ENCODE measurements around the gene ADAMTS1. TPM values are rescaled to one million over a fixed set of nuclear protein-coding genes. Genes with fewer than 3 reads are reported as not detected.

The ADAMTS1 gene
- total RNA-seq, 2 experiments from 2014 or later: not detected

DNA sequence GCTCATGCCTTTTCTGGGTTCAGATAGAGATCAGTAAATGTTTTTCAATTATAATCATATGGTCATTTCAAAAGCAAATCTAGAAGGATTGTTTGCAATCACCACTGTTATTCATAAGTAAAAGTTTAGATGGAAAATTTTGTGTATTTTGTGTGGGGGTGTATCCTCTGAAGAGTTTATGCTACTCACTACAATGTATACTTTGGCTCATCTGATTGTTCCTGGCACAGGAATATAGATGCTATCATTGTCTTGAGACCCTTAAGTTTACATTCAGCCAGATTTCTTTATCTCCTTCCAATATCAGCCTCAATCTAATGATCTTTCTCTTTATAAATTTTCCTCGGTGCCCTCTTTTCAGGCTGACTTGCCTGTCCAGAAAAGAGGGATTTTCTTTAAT is 33.0 kb downstream of the ADAMTS1 start:
- no peaks in the 10 kb centered on the region for H3K4me1 ChIP-seq (ENCODE audit: insufficient read depth, low read length, poor library complexity, severe bottlenecking)
- H3K27ac ChIP-seq (ENCODE audit: low read depth, low read length, poor library complexity, severe bottlenecking): no peak overlapping the region
- CTCF ChIA-PET (ENCODE audit: unreplicated experiment): no interaction called here
- TF ChIP-seq EZH2phosphoT487 (IDR thresholded peaks at IDR 0.05; ENCODE audit: borderline replicate concordance, low read depth, low read length): no peak
- TF ChIP-seq, protein P1, sequence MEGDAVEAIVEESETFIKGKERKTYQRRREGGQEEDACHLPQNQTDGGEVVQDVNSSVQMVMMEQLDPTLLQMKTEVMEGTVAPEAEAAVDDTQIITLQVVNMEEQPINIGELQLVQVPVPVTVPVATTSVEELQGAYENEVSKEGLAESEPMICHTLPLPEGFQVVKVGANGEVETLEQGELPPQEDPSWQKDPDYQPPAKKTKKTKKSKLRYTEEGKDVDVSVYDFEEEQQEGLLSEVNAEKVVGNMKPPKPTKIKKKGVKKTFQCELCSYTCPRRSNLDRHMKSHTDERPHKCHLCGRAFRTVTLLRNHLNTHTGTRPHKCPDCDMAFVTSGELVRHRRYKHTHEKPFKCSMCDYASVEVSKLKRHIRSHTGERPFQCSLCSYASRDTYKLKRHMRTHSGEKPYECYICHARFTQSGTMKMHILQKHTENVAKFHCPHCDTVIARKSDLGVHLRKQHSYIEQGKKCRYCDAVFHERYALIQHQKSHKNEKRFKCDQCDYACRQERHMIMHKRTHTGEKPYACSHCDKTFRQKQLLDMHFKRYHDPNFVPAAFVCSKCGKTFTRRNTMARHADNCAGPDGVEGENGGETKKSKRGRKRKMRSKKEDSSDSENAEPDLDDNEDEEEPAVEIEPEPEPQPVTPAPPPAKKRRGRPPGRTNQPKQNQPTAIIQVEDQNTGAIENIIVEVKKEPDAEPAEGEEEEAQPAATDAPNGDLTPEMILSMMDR (conservative IDR thresholded peaks at IDR 0.05; ENCODE audit: low read length): no peak
- no peak overlapping the region for H3K4me3 ChIP-seq (ENCODE audit: low read depth, low read length, poor library complexity, severe bottlenecking)
- no peaks in the 10 kb centered on the region for H3K36me3 ChIP-seq (ENCODE audit: insufficient read depth, low read length)
- H3K4me2 ChIP-seq (ENCODE audit: low read length): no peak overlapping the region
- no peak overlapping the region for H2AFZ ChIP-seq (ENCODE audit: low read length)
- H4K20me1 ChIP-seq (ENCODE audit: insufficient read depth, low read length): no peaks in the 10 kb centered on the region
- no TSS peak for BruUV-seq (replicated peaks)
- DNase-seq (ENCODE audit: low spot score): no peak
- POLR2A ChIA-PET: no interaction called here
- no peaks in the 10 kb centered on the region for H3K9me2 ChIP-seq (ENCODE audit: insufficient read depth, low read length)
- intact Hi-C loops (cut with micrococcal nuclease; ENCODE audit: unreplicated experiment): no loop called here
- no peaks in the 10 kb centered on the region for H3K9me3 ChIP-seq (ENCODE audit: low read length)
- H3K79me2 ChIP-seq (ENCODE audit: insufficient read depth, low read depth, low read length): no peaks in the 10 kb centered on the region

DNA sequence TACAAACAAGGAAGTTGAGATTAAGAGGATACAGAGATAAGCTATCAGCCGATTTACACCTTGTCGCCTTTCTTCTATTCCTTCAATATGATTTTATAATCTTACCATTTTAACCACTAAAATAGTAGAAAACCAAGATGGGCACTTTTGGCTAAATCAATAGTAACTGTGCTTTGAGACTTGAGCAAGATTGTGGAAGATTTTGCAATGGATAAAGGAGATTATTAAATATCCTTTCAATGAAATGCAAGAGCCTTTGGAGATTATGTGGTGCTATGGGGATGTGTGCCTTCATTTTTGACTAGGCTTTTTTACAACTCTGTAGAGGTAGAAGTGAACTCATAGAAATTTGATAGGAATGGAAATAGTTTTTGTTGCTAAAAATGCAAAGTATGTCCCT is 33.7 kb downstream of the ADAMTS1 start:
- no peak overlapping the region for H3K27ac ChIP-seq (ENCODE audit: low read depth, low read length, poor library complexity, severe bottlenecking)
- no peaks in the 10 kb centered on the region for H3K9me2 ChIP-seq (ENCODE audit: insufficient read depth, low read length)
- H2AFZ ChIP-seq (ENCODE audit: low read length): no peak overlapping the region
- intact Hi-C loops (cut with micrococcal nuclease; ENCODE audit: unreplicated experiment): no loop called here
- H3K9me3 ChIP-seq (ENCODE audit: low read length): no peaks in the 10 kb centered on the region
- no peaks in the 10 kb centered on the region for H3K4me1 ChIP-seq (ENCODE audit: insufficient read depth, low read length, poor library complexity, severe bottlenecking)
- H3K4me2 ChIP-seq (ENCODE audit: low read length): no peak overlapping the region
- no peaks in the 10 kb centered on the region for H4K20me1 ChIP-seq (ENCODE audit: insufficient read depth, low read length)
- no peak for DNase-seq (ENCODE audit: low spot score)
- no peak for TF ChIP-seq EZH2phosphoT487 (IDR thresholded peaks at IDR 0.05; ENCODE audit: borderline replicate concordance, low read depth, low read length)
- TF ChIP-seq, protein P1 (conservative IDR thresholded peaks at IDR 0.05; ENCODE audit: low read length): no peak
- no peaks in the 10 kb centered on the region for H3K36me3 ChIP-seq (ENCODE audit: insufficient read depth, low read length)
- H3K4me3 ChIP-seq (ENCODE audit: low read depth, low read length, poor library complexity, severe bottlenecking): no peak overlapping the region
- no TSS peak for BruUV-seq (replicated peaks)
- CTCF ChIA-PET (ENCODE audit: unreplicated experiment): no interaction called here
- H3K79me2 ChIP-seq (ENCODE audit: insufficient read depth, low read depth, low read length): no peaks in the 10 kb centered on the region
- POLR2A ChIA-PET: no interaction called here

DNA sequence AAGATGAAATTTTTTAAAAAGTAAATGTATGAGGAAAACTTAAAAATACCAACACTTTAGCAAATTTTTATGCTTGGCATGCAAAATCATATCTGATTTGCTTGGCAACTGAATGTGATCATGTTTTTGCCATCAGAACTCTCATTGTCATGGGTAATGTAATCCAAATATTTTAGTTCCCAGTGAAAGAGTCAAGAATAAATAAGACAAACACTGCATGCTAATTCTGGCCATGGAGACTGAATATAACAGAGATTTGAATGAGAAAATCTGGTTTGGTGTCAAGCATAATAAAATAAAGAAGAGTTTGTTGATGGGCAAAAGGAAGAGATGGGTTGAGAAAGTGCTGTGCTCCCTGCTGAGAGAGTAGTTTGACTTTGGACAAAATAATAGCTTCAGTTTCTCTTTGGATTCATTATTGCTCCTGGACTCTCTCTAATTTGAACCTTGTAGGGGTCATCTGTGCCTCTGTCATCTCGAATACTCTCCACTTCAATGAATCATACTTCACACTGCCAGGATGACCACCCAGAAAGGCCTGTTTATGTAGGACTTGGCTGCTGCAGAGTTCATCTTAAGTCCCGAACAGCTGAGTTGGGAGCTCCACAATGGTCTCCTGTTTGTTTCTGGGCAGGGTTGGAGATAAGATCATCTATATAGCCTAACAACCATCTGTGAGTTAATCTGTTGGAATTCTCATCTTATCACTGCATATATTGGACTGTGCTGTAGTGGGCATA is 34.4 kb downstream of the ADAMTS1 start:
- Histone ChIP-seq H3K9me2 (ENCODE audit: insufficient read depth, low read length) (no peaks in the 10 kb centered on the region), H2AFZ (ENCODE audit: low read length) (no peak overlapping the region), H3K4me3 (ENCODE audit: low read depth, low read length, poor library complexity, severe bottlenecking) (no peak overlapping the region), H3K4me2 (ENCODE audit: low read length) (no peak overlapping the region), H3K36me3 (ENCODE audit: insufficient read depth, low read length) (no peaks in the 10 kb centered on the region), H3K9me3 (ENCODE audit: low read length) (no peaks in the 10 kb centered on the region), H3K4me1 (ENCODE audit: insufficient read depth, low read length, poor library complexity, severe bottlenecking) (no peaks in the 10 kb centered on the region), H4K20me1 (ENCODE audit: insufficient read depth, low read length) (no peaks in the 10 kb centered on the region), H3K27ac (ENCODE audit: low read depth, low read length, poor library complexity, severe bottlenecking) (no peak overlapping the region), H3K79me2 (ENCODE audit: insufficient read depth, low read depth, low read length) (no peaks in the 10 kb centered on the region)
- no TSS peak for BruUV-seq (replicated peaks)
- TF ChIP-seq, protein P1 (conservative IDR thresholded peaks at IDR 0.05; ENCODE audit: low read length): no peak
- no peak for TF ChIP-seq EZH2phosphoT487 (IDR thresholded peaks at IDR 0.05; ENCODE audit: borderline replicate concordance, low read depth, low read length)
- ChIA-PET POLR2A (no interaction called here), CTCF (ENCODE audit: unreplicated experiment) (no interaction called here)
- no peak for DNase-seq (ENCODE audit: low spot score)
- intact Hi-C loops (cut with micrococcal nuclease; ENCODE audit: unreplicated experiment): no loop called here
